NB4 (cell line): ENCODE results near the gene TACC2.

ENCODE experiments used
- CTCF ChIP-seq: IDR thresholded peaks from one replicate; pipeline ENCODE4 v1.5.1; 2012; ENCODE audit warnings: low read depth, low read length
- MAX ChIP-seq: IDR thresholded peaks from 2 replicates; pipeline ENCODE4 v1.6.1; 2011; ENCODE audit warnings: low read depth, low read length
- MYC ChIP-seq: IDR thresholded peaks from 2 replicates; pipeline ENCODE4 v1.6.1; 2011; ENCODE audit warnings: low read depth, low read length
- POLR2A ChIP-seq: IDR thresholded peaks from 2 replicates; pipeline ENCODE4 v1.6.1; 2011; ENCODE audit warnings: mild to moderate bottlenecking; ENCODE audit not compliant: insufficient read length; ENCODE audit errors: extremely low read depth

GRCh38 chr10:122227754-122228153 lies 238.8 kb downstream of the TACC2 start:
- TF ChIP-seq MYC (no peak), CTCF (no peak), POLR2A (no peak), MAX (no peak)
